Measurements from ENCODE around the gene BRD9.
A peak's percentile ranks its signal among the peaks of the same experiment; 100 is the strongest.
"Not testable (repeated sequence)": the region's sequence is repeated elsewhere in the genome, so short reads cannot be mapped to it uniquely, and the experiment has no call there.

Gene BRD9

DNA sequence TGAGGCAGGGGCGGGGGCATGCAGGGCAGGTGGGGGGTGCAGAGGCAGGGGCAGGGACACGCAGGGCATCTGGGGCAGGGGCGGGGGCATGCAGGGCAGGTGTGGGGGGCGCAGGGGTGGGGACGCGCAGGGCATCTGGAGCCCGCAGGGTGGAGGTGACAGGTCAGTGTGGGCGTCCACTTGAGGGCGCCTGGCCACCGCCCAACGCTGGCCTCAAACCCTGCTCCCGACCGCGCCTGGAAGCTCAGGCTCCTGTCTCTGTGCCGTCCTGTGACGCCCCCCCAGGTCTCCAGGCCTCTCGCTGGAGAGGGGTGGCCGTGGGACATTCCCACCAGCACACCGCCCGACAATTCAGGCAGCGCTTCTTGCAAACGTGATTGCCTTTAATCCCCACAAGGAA lies 48.7 kb downstream of the BRD9 start:
- not testable (repeated sequence) for DNase-seq (ENCODE audit: low spot score)

DNA sequence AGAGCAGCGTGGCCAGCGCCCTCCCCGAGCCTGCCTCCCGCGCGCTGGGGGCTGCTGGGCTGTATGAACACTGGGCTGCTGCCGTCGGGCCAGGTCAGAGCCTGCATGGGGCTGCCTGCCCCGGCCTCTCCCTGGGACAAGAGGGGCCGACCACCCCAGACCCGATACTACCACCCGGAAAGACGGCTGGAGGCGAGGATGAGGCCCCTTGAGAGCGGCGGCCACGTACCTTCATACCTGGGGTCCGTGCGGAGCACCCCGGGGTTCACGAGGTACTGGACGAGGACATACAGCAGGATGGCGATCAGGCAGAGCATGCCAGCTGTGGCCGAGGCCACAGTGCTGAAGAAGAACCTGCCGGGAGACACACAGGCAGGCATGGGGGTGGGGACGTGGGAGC lies 49.2 kb downstream of the BRD9 start:
- not testable (repeated sequence) for DNase-seq (ENCODE audit: low spot score)

DNA sequence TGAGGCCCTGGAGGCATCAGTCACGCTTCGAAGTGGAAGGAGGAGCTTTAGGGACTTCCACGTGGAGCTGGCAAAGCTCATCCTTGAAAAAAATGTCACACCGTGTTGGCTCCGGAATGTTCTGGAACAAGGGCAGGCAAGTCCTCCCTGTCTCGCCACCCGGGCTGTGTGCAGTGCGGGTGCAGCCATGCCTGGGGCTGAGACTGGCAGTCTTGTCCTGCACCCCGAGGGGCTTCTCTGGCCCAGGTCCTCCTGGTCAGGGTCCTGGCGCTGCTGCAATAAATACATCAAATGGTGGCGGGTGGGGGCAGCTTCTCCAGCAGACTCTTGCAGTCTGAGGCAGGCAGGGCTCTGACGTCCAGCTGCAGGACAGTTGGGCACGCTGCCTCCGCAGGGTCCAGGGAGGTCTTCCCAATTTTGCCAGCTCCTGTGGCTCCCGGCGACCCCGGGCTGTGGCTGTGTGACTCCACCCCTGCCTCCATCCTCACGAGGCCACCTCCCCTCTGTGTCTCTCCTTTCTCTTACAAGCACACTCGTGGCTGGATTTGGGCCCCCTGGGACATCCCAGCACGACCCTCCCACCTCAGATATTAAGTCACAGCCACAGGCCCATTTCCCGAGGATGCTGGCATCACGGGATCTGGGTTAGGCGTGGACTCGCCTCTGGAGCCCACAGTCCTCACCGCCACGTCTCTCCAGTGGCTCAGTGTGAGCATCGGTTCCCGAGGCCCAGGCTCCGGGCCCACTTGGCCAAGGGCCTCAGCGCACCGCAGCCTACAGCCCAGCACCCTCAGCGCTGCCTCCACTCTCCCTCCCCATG lies 50.0 kb downstream of the BRD9 start:
- not testable (repeated sequence) for DNase-seq (ENCODE audit: low spot score)

DNA sequence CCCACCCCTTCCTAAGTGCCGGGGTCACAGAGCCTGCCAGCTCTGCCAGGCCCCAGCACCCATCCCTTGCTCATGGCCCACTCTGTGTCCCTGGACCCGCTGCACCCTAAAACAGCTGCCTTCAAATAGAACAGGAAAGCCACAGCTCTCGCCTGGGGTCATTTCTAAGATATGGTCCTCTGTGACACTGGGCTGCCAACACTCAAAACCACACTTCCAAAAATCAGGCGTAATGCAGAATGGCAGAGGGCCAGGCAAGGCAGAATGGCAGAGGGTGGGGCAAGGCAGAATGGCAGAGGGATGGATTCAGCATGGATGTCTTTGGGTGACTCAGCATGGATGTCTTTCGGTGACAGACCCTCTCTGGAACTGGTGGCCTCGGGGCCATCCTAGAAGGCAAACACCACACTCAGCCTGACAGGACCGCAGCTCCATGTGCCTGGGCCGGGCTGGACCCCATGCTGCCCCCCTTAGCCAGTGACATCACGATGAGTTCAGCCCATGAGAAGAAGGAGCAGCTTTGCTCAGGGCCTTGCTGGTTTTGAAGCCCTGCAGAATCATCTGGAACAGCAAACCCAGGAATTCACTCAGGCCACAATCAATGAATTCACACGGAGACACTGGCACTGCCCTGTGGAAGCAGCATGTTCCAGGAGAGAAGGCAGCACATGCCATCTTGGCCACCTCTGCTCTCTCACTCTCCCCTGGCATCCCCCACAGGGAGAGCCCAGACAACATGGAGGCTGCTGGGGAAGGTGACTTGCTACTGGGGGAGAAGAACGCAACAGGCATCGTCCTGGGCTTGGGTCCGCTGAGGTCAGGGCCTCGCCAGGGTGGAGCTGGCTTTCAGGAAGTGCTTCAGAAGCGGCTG lies 50.8 kb downstream of the BRD9 start:
- not testable (repeated sequence) for DNase-seq (ENCODE audit: low spot score)

DNA sequence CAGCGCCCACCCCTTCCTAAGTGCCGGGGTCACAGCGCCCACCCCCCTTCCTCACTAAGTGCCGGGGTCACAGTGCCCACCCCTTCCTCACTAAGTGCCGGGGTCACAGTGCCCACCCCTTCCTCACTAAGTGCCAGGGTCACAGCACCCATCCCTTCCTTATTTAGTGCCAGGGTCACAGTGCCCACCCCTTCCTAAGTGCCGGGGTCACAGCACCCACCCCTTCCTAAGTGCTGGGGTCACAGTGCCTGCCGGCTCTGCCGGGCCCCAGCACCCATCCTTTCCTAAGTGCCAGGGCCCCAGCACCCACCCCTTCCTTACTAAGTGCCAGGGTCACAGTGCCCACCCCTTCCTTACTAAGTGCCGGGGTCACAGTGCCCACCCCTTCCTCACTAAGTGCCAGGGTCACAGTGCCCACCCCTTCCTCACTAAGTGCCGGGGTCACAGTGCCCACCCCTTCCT lies 51.6 kb downstream of the BRD9 start:
- DNase-seq (ENCODE audit: low spot score), result not testable (repeated sequence)

DNA sequence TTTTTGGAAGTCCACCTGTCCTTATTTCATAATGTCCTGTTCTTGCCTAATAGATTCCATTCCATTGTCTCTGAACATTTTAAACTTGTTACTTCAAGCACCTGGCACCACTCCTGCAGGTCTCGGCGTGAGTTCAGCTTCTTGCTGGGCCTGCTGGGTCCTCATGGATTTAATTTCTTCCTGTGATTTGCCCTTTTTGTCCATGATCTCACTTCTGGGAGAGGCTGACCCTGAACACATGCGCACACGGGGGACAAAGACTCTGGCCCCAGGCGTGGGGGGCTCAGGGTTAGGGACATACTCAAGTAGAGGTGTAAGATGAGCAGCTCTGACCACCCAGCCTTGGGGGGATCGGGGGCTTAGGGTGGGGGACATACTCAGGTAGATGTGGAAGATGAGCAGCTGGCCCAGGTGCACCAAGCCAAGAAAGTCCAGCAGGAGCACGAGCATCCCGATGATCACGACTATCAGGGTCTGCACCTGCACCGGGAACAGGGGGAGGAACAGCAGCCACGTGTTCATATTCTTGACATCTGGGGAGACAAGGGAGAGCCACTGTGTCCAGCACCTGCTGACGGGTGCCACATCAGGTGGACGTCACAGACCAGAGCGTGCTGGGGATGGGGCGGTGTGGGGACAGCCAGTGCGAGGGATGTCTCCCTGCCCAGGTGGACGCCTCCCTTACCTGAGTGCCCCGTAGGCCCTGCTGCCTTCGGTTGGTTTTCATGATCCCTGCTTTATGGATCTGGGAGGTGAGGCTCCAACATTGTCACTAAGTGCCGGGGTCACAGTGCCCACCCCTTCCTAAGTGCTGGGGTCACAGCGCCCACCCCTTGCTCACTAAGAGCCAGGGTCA lies 52.3 kb downstream of the BRD9 start:
- not testable (repeated sequence) for DNase-seq (ENCODE audit: low spot score)

DNA sequence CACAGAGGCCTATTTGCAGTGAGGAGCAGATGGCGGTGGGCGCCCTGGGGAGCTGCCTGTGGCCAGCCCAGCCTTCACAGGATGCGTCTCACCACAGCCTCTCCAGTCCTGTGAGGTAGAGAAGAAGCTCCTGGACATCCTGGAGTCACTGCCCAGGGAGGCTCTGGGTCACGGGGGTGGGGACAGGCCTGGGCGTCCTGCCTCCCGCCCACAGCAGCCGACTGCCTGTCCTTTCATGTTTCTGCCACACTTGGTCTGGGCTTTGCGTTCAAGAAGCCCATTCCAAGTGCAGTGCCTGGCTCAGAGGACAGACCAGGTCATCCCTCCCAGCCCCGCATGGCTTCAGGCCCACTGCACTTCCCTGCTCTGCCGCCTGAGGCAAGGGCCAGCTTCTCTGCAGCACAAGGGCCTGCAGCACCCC lies 54.2 kb downstream of the BRD9 start:
- DNase-seq (ENCODE audit: low spot score), result not testable (repeated sequence)

DNA sequence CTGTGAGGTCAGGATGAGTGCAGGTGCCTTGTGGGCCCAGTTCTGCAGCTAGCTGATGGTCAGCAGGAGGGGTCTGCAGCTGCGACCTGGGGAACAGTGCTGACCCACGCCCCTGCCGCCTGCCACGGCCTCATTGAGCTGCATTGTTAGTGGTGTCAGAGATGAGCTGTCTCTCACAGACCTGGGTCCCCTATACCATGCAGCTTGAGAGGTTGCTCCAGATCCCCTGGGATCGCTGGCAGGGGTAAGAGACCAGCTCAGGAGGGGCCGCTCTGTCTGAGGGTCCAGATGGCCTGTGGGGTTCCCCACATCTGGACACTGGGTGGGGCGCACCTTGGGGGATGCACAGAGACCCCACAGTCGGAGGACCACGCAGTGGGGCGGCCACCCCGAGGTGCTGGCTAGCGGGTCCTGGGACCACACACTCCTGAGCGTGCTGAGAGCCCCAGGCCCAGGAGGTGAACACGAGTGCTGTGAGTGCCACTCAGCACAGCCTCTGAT lies 54.9 kb downstream of the BRD9 start:
- DNase-seq (ENCODE audit: low spot score), result not testable (repeated sequence)

DNA sequence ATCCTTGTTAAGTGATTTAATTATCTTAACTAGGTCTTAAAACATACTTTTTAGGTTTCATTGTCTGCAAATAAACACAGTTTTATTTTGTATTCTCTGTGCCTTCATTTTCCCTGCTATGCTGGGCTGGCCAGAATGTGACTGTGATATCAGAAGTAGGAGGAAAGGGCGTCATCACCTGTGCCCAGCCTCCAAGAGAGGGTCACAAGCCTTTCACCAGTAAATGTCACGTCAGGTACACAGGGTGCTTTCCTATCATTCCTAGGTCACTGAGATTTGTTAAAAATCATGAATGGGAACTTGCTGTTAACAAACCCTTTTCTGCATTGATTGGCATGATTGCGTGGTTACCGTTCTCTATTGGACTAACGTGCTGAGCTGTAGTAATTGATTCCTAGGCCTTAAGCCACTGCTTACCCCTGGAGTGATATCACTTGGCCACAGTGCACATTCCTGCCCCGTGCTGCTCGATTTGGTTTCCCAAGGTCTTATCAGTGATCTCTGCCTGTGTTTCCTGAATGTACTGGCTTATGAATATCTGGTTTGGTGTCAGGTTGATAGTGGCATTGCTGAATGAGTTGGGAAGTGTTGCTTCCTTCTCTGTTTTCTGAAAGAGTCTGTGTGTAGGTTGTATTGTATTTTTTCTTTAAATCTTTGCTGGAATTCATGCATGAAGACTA lies 56.5 kb downstream of the BRD9 start:
- not testable (repeated sequence) for DNase-seq (ENCODE audit: low spot score)

DNA sequence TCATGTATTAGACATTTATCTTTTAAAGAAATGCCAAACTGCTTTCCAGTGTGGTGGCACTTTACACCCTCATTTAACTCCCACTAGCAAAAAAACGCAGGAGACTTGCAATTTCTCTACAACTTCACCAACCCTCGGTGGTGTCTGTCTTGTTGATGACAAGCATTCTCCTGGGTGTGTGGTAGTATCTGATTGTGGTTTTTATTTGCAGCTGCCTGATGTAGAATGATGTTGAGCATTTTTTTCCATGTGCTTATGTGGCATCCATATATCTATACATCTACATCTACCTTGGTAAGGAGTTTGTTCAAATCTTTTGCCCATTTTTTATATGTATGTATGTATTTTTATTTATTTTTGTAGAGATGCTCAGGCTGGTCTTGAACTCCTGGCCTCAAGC lies 58.6 kb downstream of the BRD9 start:
- DNase-seq (ENCODE audit: low spot score), result not testable (repeated sequence)

DNA sequence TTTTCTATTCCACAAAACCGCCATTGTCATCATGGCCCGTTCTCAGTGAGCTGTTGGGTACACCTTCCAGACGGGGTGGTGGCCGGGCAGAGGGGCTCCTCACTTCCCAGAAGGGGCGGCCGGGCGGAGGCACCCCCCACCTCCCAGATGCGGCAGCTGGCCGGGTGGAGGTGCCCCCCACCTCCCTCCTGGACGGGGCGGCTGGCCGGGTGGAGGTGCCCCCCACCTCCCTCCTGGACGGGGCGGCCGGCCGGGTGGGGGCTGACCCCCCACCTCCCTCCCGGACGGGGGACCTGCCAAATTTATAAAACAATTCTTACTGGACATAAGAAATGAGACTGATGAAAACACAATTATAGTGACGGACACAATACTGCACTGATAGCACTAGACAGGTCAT lies 64.4 kb downstream of the BRD9 start:
- not testable (repeated sequence) for DNase-seq (ENCODE audit: low spot score)

DNA sequence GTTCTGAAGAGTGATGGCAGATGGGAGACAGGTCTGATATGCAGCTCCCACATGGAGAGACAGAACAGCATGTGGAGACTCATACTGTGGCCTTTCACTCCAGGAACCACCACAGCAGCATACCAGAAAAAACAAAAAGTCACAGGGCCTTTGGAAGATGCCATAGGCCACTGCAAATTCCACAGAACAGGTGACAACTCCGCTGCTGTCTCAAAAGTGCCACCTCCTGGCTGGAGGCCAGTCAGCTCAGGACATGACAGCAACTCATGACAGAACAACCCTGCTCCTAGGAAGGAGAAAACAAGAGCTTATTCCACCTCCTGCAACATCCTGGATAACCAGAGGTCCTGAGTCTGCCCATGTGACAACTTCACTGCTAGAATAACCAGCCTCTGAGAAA lies 67.1 kb downstream of the BRD9 start:
- DNase-seq (ENCODE audit: low spot score), result peak; percentile 4

DNA sequence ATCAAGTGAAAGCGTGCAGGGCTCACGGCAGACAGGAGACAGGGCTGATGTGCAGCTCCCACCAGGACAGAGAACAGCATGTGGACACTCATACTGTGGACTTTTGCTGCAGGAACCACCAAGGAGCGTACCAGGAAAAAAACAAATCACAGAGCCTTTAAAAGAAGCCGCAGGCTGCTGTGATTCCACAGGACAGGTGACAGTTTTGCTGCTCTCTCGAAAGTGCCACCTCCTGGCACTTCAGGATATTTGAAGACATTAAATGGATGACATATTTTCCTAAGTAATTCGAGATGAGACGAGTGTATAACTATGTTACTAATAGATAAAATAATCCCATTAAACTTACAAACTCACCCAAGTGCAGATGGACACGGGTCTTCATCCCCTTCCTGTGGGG lies 71.1 kb downstream of the BRD9 start:
- DNase-seq (ENCODE audit: low spot score), result no peak

DNA sequence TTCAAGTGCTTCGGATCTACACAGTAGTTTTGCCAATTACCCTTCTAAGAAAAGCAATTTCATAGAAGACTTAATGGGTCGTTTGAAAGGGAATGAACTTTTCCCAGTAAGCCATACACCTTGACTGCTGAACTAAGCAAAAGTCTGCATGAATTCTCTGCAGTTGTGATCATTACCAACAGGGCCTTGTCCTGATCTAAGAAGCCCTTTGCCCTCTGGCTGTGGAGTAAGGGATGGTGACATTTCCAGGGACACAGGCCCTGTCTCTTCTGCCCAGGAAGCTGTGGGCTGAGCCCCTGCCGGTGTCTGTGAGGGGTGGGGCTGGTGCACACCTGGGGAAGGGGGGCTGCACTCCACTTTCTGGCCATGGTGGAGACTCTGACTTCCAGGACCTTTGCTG lies 72.4 kb downstream of the BRD9 start:
- DNase-seq (ENCODE audit: low spot score), result no peak

DNA sequence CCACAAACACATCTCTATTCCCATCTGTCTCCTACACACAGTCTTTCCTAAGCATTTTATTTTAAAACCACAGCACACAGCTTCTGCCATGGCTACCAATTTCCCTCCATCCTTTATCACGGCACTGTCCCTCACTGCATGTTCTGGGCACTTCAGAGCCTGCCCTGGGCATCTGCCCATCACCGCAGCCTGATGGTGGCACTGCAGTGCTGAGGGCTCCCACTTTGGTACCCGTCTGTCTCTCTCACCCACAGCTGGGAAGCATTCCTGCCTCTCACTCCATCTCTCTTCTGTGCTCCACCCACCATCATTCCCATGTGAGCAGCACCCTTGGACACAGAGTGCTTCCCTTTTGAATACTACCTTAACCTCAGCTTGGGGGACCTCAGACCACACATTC lies 73.5 kb downstream of the BRD9 start:
- DNase-seq (ENCODE audit: low spot score), result no peak

DNA sequence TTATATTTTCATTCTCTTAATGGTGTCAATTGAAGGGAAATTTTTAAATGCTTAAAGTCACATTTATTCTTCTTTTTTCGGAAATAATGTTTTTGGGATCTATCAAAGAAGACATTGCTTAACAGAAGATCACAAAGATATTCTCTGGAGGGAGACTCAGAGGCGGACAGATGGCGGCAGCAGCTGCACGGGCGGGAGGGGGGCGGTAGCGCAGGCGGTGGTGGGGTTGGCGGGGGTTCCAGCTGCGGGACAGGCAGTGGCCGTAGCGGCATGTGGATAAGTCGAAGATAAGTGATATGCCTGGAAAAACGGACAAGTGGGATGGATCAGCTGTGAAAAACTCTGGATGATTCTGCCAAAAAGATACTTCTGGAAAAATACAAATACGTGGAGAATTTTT lies 76.4 kb downstream of the BRD9 start:
- no peak for DNase-seq (ENCODE audit: low spot score)

DNA sequence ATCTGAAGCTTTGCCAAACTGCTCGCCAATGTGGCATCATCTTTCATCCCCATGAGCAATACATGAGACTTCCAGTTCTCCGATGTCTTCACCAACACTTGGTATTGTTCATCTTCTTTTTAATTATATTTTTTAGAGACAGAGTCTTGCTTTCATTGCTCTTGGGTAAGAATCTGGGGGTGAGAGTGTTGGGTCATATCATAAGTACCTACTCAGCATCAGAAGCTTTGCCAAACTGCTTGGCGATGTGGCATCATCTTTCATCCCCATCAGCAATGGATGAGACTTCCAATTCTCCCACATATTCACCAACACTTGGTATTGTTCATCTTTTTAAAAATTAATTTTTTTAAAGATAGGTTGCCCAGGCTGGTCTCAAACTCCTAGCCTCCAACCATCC lies 77.2 kb downstream of the BRD9 start:
- no peak for DNase-seq (ENCODE audit: low spot score)
